ENCODE results near the gene MOCS1. TPM values are rescaled to one million over a fixed set of nuclear protein-coding genes. Genes with fewer than 3 reads are reported as not detected.

The MOCS1 gene
- total RNA-seq, 4 donors from 2014 or later = 10.2 to 58.9 (median 20.3) TPM

- no peak for DNase-seq
- Histone ChIP-seq H3K27ac (no peak overlapping the region), H3K4me3 (no peak overlapping the region), H3K9me3 (no peaks in the 10 kb centered on the region), H3K36me3 (no peaks in the 10 kb centered on the region), H3K27me3 (no peaks in the 10 kb centered on the region), H3K4me1 (no peaks in the 10 kb centered on the region)
- TF ChIP-seq POLR2A (IDR thresholded peaks at IDR 0.05) (no peak), CTCF (IDR thresholded peaks at IDR 0.05) (no peak)
- intact Hi-C loops (cut with DNase I; ENCODE audit: low total_unique reads) = no loop called here
These were observed 42.3 kb downstream of the MOCS1 start for GRCh38 chr6:39891976-39892375.

GRCh38 chr6:39891353-39891752 lies 42.9 kb downstream of the MOCS1 start:
- intact Hi-C loops (cut with DNase I; ENCODE audit: low total_unique reads) = no loop called here
- Histone ChIP-seq H3K4me1 (no peaks in the 10 kb centered on the region), H3K27me3 (no peaks in the 10 kb centered on the region), H3K4me3 (no peak overlapping the region), H3K27ac (no peak overlapping the region), H3K9me3 (no peaks in the 10 kb centered on the region), H3K36me3 (no peaks in the 10 kb centered on the region)
- DNase-seq = no peak
- TF ChIP-seq CTCF (IDR thresholded peaks at IDR 0.05) = no peak
- TF ChIP-seq POLR2A (IDR thresholded peaks at IDR 0.05) = no peak

GRCh38 chr6:39889229-39889628 lies 45.0 kb downstream of the MOCS1 start:
- H3K27ac ChIP-seq = peak overlapping the region in 1 of 2 donors; percentile 84
- TF ChIP-seq POLR2A (IDR thresholded peaks at IDR 0.05) = no peak
- TF ChIP-seq CTCF (IDR thresholded peaks at IDR 0.05) = no peak
- no peaks in the 10 kb centered on the region for H3K36me3 ChIP-seq
- DNase-seq = no peak
- H3K4me1 ChIP-seq = no peaks in the 10 kb centered on the region
- H3K27me3 ChIP-seq = no peaks in the 10 kb centered on the region
- no peak overlapping the region for H3K4me3 ChIP-seq
- H3K9me3 ChIP-seq = no peaks in the 10 kb centered on the region
- intact Hi-C loops (cut with DNase I; ENCODE audit: low total_unique reads) = no loop called here

- H3K4me3 ChIP-seq = no peak overlapping the region
- no peaks in the 10 kb centered on the region for H3K4me1 ChIP-seq
- H3K27me3 ChIP-seq = no peaks in the 10 kb centered on the region
- no peak for TF ChIP-seq CTCF (IDR thresholded peaks at IDR 0.05)
- no peak for TF ChIP-seq POLR2A (IDR thresholded peaks at IDR 0.05)
- peak overlapping the region; percentile 78 to 84 for H3K27ac ChIP-seq
- no peaks in the 10 kb centered on the region for H3K36me3 ChIP-seq
- intact Hi-C loops (cut with DNase I; ENCODE audit: low total_unique reads) = no loop called here
- peak; percentile 78 to 86 for DNase-seq
- H3K9me3 ChIP-seq = no peaks in the 10 kb centered on the region
These were observed 46.4 kb downstream of the MOCS1 start for GRCh38 chr6:39887692-39888450.

- intact Hi-C loops (cut with DNase I; ENCODE audit: low total_unique reads) = no loop called here
- H3K27me3 ChIP-seq = no peaks in the 10 kb centered on the region
- H3K9me3 ChIP-seq = no peaks in the 10 kb centered on the region
- DNase-seq = no peak
- H3K27ac ChIP-seq = peak overlapping the region; percentile 78 to 84
- no peak overlapping the region for H3K4me3 ChIP-seq
- TF ChIP-seq CTCF (IDR thresholded peaks at IDR 0.05) (no peak), POLR2A (IDR thresholded peaks at IDR 0.05) (no peak)
- peaks cover 0 to 4% of the 10 kb centered on the region in 2 donors for H3K4me1 ChIP-seq
- no peaks in the 10 kb centered on the region for H3K36me3 ChIP-seq
These were observed 47.4 kb downstream of the MOCS1 start for GRCh38 chr6:39886871-39887270.
